HepG2 (cell line): ENCODE results near the gene SGSM1. TPM values are rescaled to one million over a fixed set of nuclear protein-coding genes. Genes with fewer than 3 reads are reported as not detected.

Experiments used
- ATAC-seq: fragments of 200-7000 bp; cut with Tn5 transposase; 3 replicates; pipeline ENCODE4 v1.9.1; 2020; ENCODE audit warnings: mild to moderate bottlenecking, moderate library complexity
- BruUV-seq: library from RNA; stranded (reverse); fragments of 400-500 nt; replicated peaks from 2 replicates; lab custom pipeline; 2021; lab: Mats Ljungman, UMichigan
- CTCF ChIA-PET: fragments of 300-600 bp; formaldehyde crosslinking; extraction: SDS; loops from one replicate; lab custom pipeline; 2021; ENCODE audit warnings: low total read pairs, inconsistent platforms, low intra/inter-chr PET ratio; lab: Yijun Ruan, JAX
- POLR2A ChIA-PET: fragments of 350-600 bp; sonication (Branson Sonifier 250); formaldehyde crosslinking; loops from one replicate; lab custom pipeline; 2020; ENCODE audit warnings: antibody characterized with exemption, inconsistent platforms; lab: Yijun Ruan, JAX
- DNase-seq: peaks from one replicate; pipeline ENCODE4 v3.0.0-alpha.2; 2015; ENCODE audit warnings: low spot score
- FAIRE-seq: peaks from 3 replicates; lab custom pipeline; 2011; peaks lifted over from hg19 to GRCh38; lab: Jason Lieb, UNC
- H2AFZ ChIP-seq: one replicate; pipeline ENCODE4 v1.6.1; 2011; ENCODE audit warnings: low read length, inconsistent platforms
- H3K27ac ChIP-seq: fragments of 300-600 bp; 3 replicates; pipeline ENCODE4 v1.8.0; 2011; ENCODE audit warnings: mixed run types, mild to moderate bottlenecking, mixed read lengths, low read length, inconsistent platforms; ENCODE audit not compliant: insufficient read depth; ENCODE audit errors: extremely low read length
- H3K27me3 ChIP-seq, 2 experiments: fragments of 200-600 bp in 1 of 2; 2 replicates in 1 of 2; 3 replicates in 1 of 2; pipeline versions ENCODE4 v1.6.0 to v1.8.0; 2011; ENCODE audit warnings: low read length in 2 of 2, mild to moderate bottlenecking in 2 of 2, moderate library complexity in 2 of 2, inconsistent platforms in 1 of 2; ENCODE audit not compliant: insufficient read depth in 2 of 2, control insufficient read depth in 1 of 2
- H3K36me3 ChIP-seq, 2 experiments: fragments of 200-600 bp in 1 of 2; replicated peaks in 1 of 2; 2 replicates in 1 of 2; 3 replicates in 1 of 2; pipeline versions ENCODE4 v1.5.1 to v1.8.0; 2011; ENCODE audit warnings: low read length in 2 of 2, inconsistent platforms in 1 of 2; ENCODE audit not compliant: insufficient read depth in 2 of 2, control insufficient read depth in 1 of 2
- H3K4me1 ChIP-seq: 2 replicates; pipeline ENCODE4 v1.5.1; 2012; ENCODE audit warnings: low read length, inconsistent platforms; ENCODE audit not compliant: insufficient read depth
- H3K4me2 ChIP-seq: 2 replicates; pipeline ENCODE4 v1.6.0; 2011; ENCODE audit warnings: low read depth, low read length, inconsistent platforms
- H3K4me3 ChIP-seq, 3 experiments: fragments of 200-600 bp in 1 of 3; sonication (generic), shearing (Covaris generic) in 1 of 3; replicated peaks in 1 of 3; 2 replicates each; pipeline ENCODE4 v1.5.1; 2011 to 2016; ENCODE audit warnings: low read length in 3 of 3, inconsistent platforms in 2 of 3, low read depth in 2 of 3, mild to moderate bottlenecking in 2 of 3, control low read depth in 1 of 3, mixed read lengths in 1 of 3; ENCODE audit not compliant: insufficient read depth in 1 of 3
- H3K79me2 ChIP-seq: one replicate; pipeline ENCODE4 v1.6.1; 2011; ENCODE audit warnings: low read length, inconsistent platforms; ENCODE audit not compliant: insufficient read depth
- H3K9ac ChIP-seq: 2 replicates; pipeline ENCODE4 v1.6.0; 2011; ENCODE audit warnings: mild to moderate bottlenecking, low read depth, low read length, inconsistent platforms; ENCODE audit not compliant: insufficient read depth
- H3K9me3 ChIP-seq: 2 replicates; pipeline ENCODE4 v1.5.1; 2012; ENCODE audit warnings: mild to moderate bottlenecking, low read length
- H4K20me1 ChIP-seq: 2 replicates; pipeline ENCODE4 v1.6.0; 2011; ENCODE audit warnings: inconsistent platforms, mild to moderate bottlenecking, low read length, moderate library complexity; ENCODE audit not compliant: insufficient read depth
- ELF3 ChIP-seq: IDR thresholded peaks from 2 replicates; pipeline ENCODE4 v1.6.1; 2016; ENCODE audit warnings: missing genetic modification reagents, missing compliant biosample characterization
- FOXP1 ChIP-seq, 2 experiments: fragments of 450-650 bp in 1 of 2; IDR thresholded peaks; 2 replicates each; pipeline ENCODE4 v1.6.1; 2017 to 2018; ENCODE audit warnings: antibody characterized with exemption in 1 of 2
- HMG20A ChIP-seq: IDR thresholded peaks from 2 replicates; pipeline ENCODE4 v1.6.1; 2016; ENCODE audit warnings: borderline replicate concordance
- HMGA1 ChIP-seq: sonication (generic); formaldehyde crosslinking; conservative IDR thresholded peaks from 2 replicates; pipeline ENCODE4 v1.4.0; 2020; ENCODE audit warnings: missing genetic modification reagents
- IRF2 ChIP-seq: IDR thresholded peaks from 2 replicates; pipeline ENCODE4 v1.6.1; 2018; ENCODE audit warnings: missing genetic modification reagents, missing compliant biosample characterization
- PRDM10 ChIP-seq: sonication (generic); formaldehyde crosslinking; IDR thresholded peaks from 2 replicates; pipeline ENCODE4 v1.4.0; 2020; ENCODE audit warnings: low read depth, missing genetic modification reagents
- SALL1 ChIP-seq: sonication (generic); formaldehyde crosslinking; IDR thresholded peaks from 2 replicates; pipeline ENCODE4 v1.8.0; 2022; ENCODE audit warnings: mild to moderate bottlenecking, missing genetic modification reagents
- SRY ChIP-seq: sonication (generic); formaldehyde crosslinking; IDR thresholded peaks from 2 replicates; pipeline ENCODE4 v1.8.0; 2022; ENCODE audit warnings: mild to moderate bottlenecking, missing genetic modification reagents
- USF2 ChIP-seq, 2 experiments: sonication (generic) in 1 of 2; formaldehyde crosslinking in 1 of 2; IDR thresholded peaks; 2 replicates each; pipeline versions ENCODE4 v1.5.1 to v1.6.1; 2011 to 2020; ENCODE audit warnings: borderline replicate concordance in 1 of 2, low read depth in 1 of 2, low read length in 1 of 2, mild to moderate bottlenecking in 1 of 2, missing genetic modification reagents in 1 of 2, moderate library complexity in 1 of 2
- ZNF607 ChIP-seq: sonication (generic); formaldehyde crosslinking; IDR thresholded peaks from 2 replicates; pipeline ENCODE4 v1.5.1; 2020; ENCODE audit warnings: missing genetic modification reagents, mild to moderate bottlenecking, borderline replicate concordance
- WGBS: methylation state at CpG from one replicate; pipeline ENCODE4 v1.1.6; 2017; ENCODE audit warnings: low lambda C conversion rate; 5-methylcytosine and 5-hydroxymethylcytosine counted together
- in situ Hi-C: cut with HindIII; loops from 2 replicates; pipeline ENCODE4 v1.10.0; 2017; ENCODE audit warnings: low pct_unique_long_range_greater_than_20kb; ENCODE audit not compliant: extremely low pct_ligation_motif_present
- intact Hi-C: fragments of 100-400 bp; cut with micrococcal nuclease; formaldehyde crosslinking; loops from one replicate; pipeline ENCODE4 v1.10.0; 2022; ENCODE audit not compliant: unreplicated experiment
- polyA plus RNA-seq, 8 experiments: library from polyadenylated mRNA; depleted of rRNA in 3 of 8; stranded (reverse) in 7 of 8; unstranded in 1 of 8; fragments of >200 nt; fragmentation: Illumina TruSeq in 4 of 8; extraction: Trizol in 4 of 8; gene quantifications; 2 replicates each; pipeline versions ENCODE4 v1.2.1 to v1.2.3, GENCODE V29; 2011 to 2016; ENCODE audit warnings: low read depth in 4 of 8, missing spikeins in 1 of 8, mixed read lengths in 1 of 8; ENCODE audit not compliant: insufficient read depth in 1 of 8
- total RNA-seq, 5 experiments: library from RNA; depleted of rRNA; stranded (reverse); fragments of >200 nt; fragmentation: Illumina TruSeq; extraction: Trizol; gene quantifications; 2 replicates each; pipeline ENCODE4 v1.2.3, GENCODE V29; 2016; ENCODE audit warnings: low read depth in 1 of 5

Gene SGSM1
- total and polyA plus RNA-seq, 2 of the 13 experiments (the other 11 are each of a cell fraction or from before 2014, with no cell fraction given) = 0.07 TPM; not detected in 1

GRCh38 chr22:24975125-24975640, 169.2 kb downstream of the SGSM1 start:
- Histone ChIP-seq H3K27ac (no peak overlapping the region), H3K9me3 (no peaks in the 10 kb centered on the region), H3K4me3 (no peak overlapping the region), H3K79me2 (peaks cover 15% of the 10 kb centered on the region), H3K27me3 (no peaks in the 10 kb centered on the region), H3K4me1 (peaks cover 23% of the 10 kb centered on the region), H2AFZ (no peak overlapping the region), H3K4me2 (no peak overlapping the region), H3K36me3 (no peaks in the 10 kb centered on the region; a peak in 1 of 5 replicates), H3K9ac (no peak overlapping the region), H4K20me1 (no peaks in the 10 kb centered on the region)
- ChIA-PET POLR2A (interaction anchor here (1.1 kb wide), 1 partner anchor 21 kb away, joined by 3 read pairs; no protein-coding TSS in a partner anchor), CTCF (no interaction called here)
- no peak for DNase-seq
- no peak for FAIRE-seq
- intact Hi-C loops = no loop called here
- BruUV-seq = no TSS peak
- 96% methylated on average over 5 of the region's 5 CpGs for WGBS
- in situ Hi-C loops = no loop called here
- no peak for TF ChIP-seq IRF2
- TF ChIP-seq PRDM10 = no peak
- TF ChIP-seq ELF3 (CRISPR knock-in tag) = no peak
- TF ChIP-seq FOXP1 (IDR thresholded peaks at IDR 0.05) = no peak
- TF ChIP-seq FOXP1 (CRISPR knock-in tag; IDR thresholded peaks at IDR 0.05) = no peak
- TF ChIP-seq SALL1 (CRISPR knock-in tag) = no peak
- TF ChIP-seq HMG20A (CRISPR knock-in tag) = no peak
- no peak for TF ChIP-seq USF2 (IDR thresholded peaks at IDR 0.05; ENCODE audit: low read depth, low read length)
- TF ChIP-seq USF2 (CRISPR knock-in tag; IDR thresholded peaks at IDR 0.05; ENCODE audit: borderline replicate concordance) = no peak
- TF ChIP-seq SRY (CRISPR knock-in tag) = no peak
- no peak for TF ChIP-seq HMGA1
- no peak for TF ChIP-seq ZNF607
- ATAC-seq = no peak
